ENCODE results near the gene DNASE1L1. TPM values are rescaled to one million over a fixed set of nuclear protein-coding genes. Genes with fewer than 3 reads are reported as not detected.

The DNASE1L1 gene
- total RNA-seq, 1 donor, result 74.6 TPM

- Histone ChIP-seq H3K4me1 (ENCODE audit: insufficient read depth, low read length) (peaks cover 12% of the 10 kb centered on the region), H3K4me2 (ENCODE audit: insufficient read depth, low read length) (no peak overlapping the region), H3K27ac (ENCODE audit: low read depth, low read length) (no peak overlapping the region), H3K4me3 (ENCODE audit: insufficient read depth, low read length) (no peak overlapping the region), H3K27me3 (ENCODE audit: insufficient read depth, low read length) (no peaks in the 10 kb centered on the region), H3K36me3 (ENCODE audit: insufficient read depth, low read length) (peaks cover 23% of the 10 kb centered on the region), H3K79me2 (ENCODE audit: insufficient read depth, low read length) (peaks cover 48% of the 10 kb centered on the region), H4K20me1 (ENCODE audit: insufficient read depth, low read length) (peaks cover 29% of the 10 kb centered on the region), H2AFZ (ENCODE audit: low read length) (no peak overlapping the region), H3K9me3 (ENCODE audit: low read depth, low read length) (no peaks in the 10 kb centered on the region)
- no peak for DNase-seq (ENCODE audit: insufficient read length, low spot score, missing footprints)
- TF ChIP-seq CTCF (IDR thresholded peaks at IDR 0.05; ENCODE audit: extremely low read depth, low read depth, low read length), result no peak
Observed at GRCh38 chrX:154439841-154440240, 30.8 kb upstream of the DNASE1L1 start.

GRCh38 chrX:154437971-154438893, 29.2 kb upstream of the DNASE1L1 start:
- TF ChIP-seq CTCF (IDR thresholded peaks at IDR 0.05; ENCODE audit: extremely low read depth, low read depth, low read length), result no peak
- H3K79me2 ChIP-seq (ENCODE audit: insufficient read depth, low read length), result peaks cover 42% of the 10 kb centered on the region
- peak; percentile 87 for DNase-seq (ENCODE audit: insufficient read length, low spot score, missing footprints)
- H3K4me1 ChIP-seq (ENCODE audit: insufficient read depth, low read length), result peaks cover 9% of the 10 kb centered on the region
- H3K9me3 ChIP-seq (ENCODE audit: low read depth, low read length), result no peaks in the 10 kb centered on the region
- no peak overlapping the region for H3K27ac ChIP-seq (ENCODE audit: low read depth, low read length)
- peaks cover 36% of the 10 kb centered on the region for H3K36me3 ChIP-seq (ENCODE audit: insufficient read depth, low read length)
- peaks cover 29% of the 10 kb centered on the region for H4K20me1 ChIP-seq (ENCODE audit: insufficient read depth, low read length)
- H3K4me3 ChIP-seq (ENCODE audit: insufficient read depth, low read length), result peak overlapping the region; percentile 76
- no peaks in the 10 kb centered on the region for H3K27me3 ChIP-seq (ENCODE audit: insufficient read depth, low read length)
- H3K4me2 ChIP-seq (ENCODE audit: insufficient read depth, low read length), result peak overlapping the region; percentile 85
- no peak overlapping the region for H2AFZ ChIP-seq (ENCODE audit: low read length)

GRCh38 chrX:154436983-154437752, 28.1 kb upstream of the DNASE1L1 start, which contains the start of gene GDI1:
Gene GDI1, plus strand, starts transcription at chrX:154437154. Its CDS starts 101 bp downstream, at chrX:154437255.
- no peak within 1 kb of the TSS for H2AFZ ChIP-seq (ENCODE audit: low read length)
- DNase-seq (ENCODE audit: insufficient read length, low spot score, missing footprints), result peak; percentile 97

More at GRCh38 chrX:154436983-154437752, 28.1 kb upstream of the DNASE1L1 start, which contains the start of gene GDI1:
- Histone ChIP-seq H4K20me1 (ENCODE audit: insufficient read depth, low read length) (peaks cover 32% of the 10 kb centered on the region), H3K4me1 (ENCODE audit: insufficient read depth, low read length) (peaks cover 9% of the 10 kb centered on the region), H3K27ac (ENCODE audit: low read depth, low read length) (no peak within 1 kb of the TSS), H3K36me3 (ENCODE audit: insufficient read depth, low read length) (peaks cover 31% of the 10 kb centered on the region), H3K79me2 (ENCODE audit: insufficient read depth, low read length) (peaks cover 41% of the 10 kb centered on the region), H3K4me3 (ENCODE audit: insufficient read depth, low read length) (peak within 1 kb of the TSS; percentile 76), H3K9me3 (ENCODE audit: low read depth, low read length) (no peaks in the 10 kb centered on the region), H3K4me2 (ENCODE audit: insufficient read depth, low read length) (peak within 1 kb of the TSS; percentile 85), H3K27me3 (ENCODE audit: insufficient read depth, low read length) (no peaks in the 10 kb centered on the region)
- no peak for TF ChIP-seq CTCF (IDR thresholded peaks at IDR 0.05; ENCODE audit: extremely low read depth, low read depth, low read length)

Measured in osteoblast (primary cell).